ENCODE data around the gene UMOD.

Gene UMOD

DNA sequence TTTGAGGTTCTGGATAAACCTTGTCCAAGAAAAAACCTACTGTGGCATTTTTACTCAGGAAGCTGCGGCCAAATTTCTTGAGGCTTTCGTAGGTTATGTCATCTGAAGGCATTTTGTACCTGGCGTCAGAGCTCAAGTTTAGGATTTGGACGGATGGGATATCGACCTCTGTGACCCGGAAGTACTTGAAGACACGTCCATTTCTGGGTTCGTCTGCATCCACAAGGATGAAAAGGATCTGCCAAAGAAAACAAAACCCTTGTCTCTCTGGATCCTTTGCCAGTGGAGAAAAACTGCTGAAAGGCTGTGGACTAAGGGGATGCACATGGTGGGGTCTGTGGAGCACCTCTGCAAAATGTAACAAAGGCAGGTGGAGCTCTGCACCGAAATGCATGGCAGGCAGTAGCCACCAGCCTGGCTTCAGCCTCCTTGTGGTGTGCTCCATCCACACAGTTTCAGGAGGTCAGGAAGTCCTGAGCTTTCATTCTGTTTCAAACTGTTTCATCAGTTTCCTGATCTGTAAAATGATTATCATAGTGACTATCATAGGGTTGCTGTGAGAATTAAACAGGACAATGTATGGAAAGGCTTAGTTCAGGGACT lies 17.0 kb upstream of the UMOD start:
- DNase-seq (ENCODE audit: low read depth, low spot score) = no peak
- no peak overlapping the region for H3K27ac ChIP-seq

DNA sequence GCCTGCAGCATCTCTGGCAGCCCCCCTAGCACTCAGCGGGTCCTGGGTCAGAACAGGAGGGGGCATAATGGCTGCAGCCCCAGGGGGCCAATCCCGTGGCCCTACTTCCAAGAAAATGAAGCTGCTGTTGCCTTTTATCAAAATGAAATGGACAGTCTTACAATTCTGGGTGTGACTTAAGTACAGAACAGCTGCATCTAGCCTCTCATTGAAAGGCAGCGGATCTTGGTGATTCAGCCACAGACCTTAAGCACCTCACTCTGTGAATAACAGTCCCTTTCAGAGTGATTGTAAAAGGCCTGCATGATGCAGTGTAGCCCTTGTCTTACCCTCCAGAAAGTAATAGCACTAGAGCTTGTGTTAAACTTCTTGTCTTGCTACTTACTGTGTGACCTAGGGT lies 11.5 kb upstream of the UMOD start:
- no peak overlapping the region for H3K27ac ChIP-seq
- DNase-seq (ENCODE audit: low read depth, low spot score) = no peak

DNA sequence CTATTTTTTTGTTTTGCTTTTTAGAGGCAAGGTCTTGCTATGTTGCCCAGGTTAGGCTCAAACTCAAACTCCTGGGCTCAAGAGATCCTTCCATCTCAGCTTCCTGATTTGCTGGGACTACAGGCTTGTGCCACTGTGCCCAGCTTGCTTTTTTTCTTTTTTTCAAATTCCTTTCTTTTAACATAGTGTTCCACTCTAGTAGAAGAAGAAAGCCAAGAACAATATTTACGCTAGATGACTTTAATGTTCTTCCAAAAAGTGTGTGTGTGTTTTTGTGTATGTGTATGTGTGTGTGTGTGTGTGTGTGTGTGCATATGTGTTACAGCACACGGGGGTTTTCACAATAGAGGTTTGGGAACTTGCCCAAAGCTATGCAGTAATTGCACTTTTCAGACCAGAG lies 10.7 kb upstream of the UMOD start:
- H3K27ac ChIP-seq = no peak overlapping the region
- DNase-seq (ENCODE audit: low read depth, low spot score) = no peak

DNA sequence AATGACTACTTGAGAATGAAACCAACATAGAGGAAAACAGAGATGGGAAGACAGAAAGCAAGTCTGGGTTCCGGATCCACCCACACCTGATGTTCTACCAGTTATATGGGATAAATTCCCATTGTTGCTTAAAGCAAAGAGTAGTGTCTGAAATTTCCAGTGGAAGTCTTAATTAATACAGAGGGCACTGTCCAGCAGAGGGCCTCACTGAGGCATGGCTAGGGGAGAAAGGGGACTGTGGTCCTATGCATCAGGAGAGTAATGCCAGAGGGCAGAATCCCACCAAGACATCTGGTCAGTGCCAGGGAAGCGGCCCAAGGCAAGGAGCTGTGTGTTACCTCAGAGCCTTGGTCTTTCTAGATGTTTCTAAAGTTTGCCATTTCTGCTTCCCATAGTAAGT lies 7.5 kb upstream of the UMOD start:
- no peak overlapping the region for H3K27ac ChIP-seq
- no peak for DNase-seq (ENCODE audit: low read depth, low spot score)

DNA sequence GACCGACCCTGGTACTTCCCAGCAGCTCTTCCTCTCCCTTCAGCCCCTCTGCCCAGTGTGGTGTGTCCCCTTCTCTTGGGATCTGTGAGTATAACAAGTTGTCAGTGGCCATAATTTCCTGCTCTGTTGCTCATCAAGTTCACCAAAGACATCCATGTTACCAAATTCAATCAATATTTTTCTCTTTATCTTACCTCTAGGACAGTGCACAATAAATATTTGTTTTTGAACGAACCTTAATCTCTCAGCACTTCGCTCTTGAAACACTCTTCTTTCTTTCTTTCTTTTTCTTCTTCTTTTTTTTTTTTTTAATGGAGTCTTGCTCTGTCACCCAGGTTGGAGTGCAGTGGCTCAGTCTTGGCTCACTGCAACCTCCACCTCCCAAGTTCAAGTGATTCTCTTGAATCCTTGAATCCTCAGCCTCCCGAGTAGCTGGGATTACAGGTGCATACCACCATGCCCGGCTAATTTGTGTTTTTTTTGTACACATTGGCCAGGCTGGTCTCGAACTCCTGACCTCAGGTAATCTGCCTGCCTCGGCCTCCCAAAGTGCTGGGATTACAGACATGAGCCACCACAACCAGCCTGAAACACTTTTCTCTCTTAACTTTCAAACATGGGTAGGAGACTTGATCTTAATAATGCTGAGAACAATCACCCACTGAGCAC lies 2.7 kb upstream of the UMOD start:
- H3K27ac ChIP-seq = no peak overlapping the region

DNA sequence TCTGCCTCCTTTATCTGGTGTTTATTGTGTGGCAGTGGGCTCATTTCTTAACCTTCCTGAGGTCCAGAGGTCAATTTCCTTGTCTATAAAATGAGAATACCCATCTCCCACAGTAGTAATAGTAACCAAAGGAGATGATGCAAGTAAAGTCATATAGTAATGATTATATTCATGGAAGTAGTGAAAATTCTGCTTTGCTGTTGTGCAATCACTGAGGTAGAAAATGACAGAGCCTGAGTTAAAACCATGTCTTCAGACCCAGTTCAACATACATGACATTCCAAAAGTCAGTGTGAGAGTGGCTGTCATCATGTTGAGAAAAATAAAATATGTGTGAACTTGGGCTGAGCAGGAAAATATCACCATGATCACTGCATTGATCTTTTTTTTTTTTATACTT lies 864 bp upstream of the UMOD start:
- no peak for DNase-seq (ENCODE audit: low read depth, low spot score)
- no peak overlapping the region for H3K27ac ChIP-seq

More for the DNA sequence above, 2.7 kb upstream of the UMOD start:
- no peak for DNase-seq (ENCODE audit: low read depth, low spot score)

DNA sequence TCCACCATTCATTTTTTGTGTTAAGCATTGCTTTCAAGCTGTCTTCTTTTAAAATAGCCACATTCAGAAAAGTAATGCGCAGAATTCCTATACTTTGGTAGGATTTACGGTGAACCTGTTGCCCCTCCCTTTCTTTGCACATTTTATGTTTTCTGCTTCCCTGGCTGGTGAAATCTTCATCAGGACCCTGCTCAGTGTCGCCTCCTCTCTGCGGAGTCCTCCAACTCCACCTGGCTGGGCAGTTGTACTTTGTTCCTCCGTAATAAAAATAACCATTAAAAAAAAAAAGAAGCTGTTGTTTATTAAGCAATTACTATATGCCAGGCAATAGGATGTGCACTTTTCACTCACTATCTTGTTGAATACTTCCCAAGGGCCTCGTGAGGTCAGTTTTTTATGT lies 2.9 kb downstream of the UMOD start:
- H3K27ac ChIP-seq = no peak overlapping the region
- no peak for DNase-seq (ENCODE audit: low read depth, low spot score)

DNA sequence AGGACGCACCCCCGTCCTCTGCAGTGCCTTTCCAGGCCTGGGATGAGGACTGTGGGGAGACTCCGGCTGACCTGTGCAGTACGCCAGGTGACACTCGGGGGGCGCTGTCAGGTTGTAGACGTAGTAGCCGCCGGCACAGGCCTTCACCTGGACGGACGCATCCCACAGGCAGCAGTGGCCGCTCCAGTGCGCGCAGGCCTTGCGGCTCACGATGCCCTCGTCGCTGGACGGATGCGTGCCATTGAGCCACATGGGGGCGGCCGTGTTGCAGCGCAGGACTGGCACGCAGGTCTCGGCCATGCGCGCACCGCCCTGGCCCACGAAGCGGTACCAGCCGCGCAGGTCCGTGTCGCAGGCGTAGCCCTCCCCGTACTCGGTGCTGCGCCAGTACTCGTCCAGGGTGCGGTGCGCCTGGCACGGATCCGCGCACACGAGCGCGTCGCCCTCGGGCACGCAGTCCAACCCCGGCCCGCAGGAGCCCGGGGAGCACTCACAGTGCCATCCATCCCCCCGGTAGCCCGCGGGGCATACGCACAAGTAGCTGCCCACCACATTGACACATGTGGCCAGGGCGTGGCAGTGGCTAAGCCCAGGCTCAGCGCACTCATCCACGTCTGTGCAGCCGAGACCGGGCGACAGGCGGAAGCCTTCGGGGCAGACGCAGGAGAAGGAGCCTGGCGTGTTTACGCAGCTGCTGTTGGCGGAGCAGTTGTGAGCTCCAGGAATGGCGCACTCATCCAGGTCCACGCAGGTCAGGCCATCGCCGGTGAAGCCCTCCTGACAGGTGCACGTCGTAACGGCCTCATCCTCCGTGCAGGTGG lies 3.9 kb downstream of the UMOD start:
- no peak overlapping the region for H3K27ac ChIP-seq
- DNase-seq (ENCODE audit: low read depth, low spot score) = no peak

DNA sequence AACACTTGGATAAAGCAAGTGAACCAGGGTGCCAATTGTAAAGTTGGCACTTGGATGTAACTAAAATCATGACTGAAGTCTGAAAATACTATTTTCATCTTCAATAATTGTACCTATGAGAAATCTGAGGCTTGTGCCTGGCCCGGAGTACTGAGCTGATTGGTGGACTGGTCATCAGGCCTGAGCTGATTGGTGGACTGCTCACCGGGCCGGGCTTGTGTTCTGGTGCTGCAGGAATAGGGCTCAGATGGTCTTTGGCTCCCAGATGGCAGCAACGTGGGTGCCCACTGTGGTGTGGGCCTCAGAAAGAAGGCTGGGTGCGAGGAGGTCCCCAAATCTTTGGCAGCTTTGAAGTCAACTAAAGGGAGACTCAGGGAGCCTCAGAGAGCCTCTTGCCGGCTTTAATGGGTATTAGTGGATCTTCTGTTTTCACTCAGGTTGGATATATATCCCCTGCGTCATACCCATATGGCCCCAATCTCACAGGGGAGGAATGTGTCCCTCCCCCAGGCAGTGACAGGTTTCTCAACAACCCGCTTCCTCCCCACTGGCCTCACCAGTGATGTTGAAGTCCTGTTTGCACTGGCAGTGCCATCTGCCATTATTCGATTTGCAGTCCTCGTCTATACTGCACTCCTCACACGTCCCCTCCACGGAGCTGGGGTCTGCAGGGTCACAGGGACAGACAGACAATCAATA lies 4.7 kb downstream of the UMOD start:
- no peak for DNase-seq (ENCODE audit: low read depth, low spot score)
- H3K27ac ChIP-seq = no peak overlapping the region

DNA sequence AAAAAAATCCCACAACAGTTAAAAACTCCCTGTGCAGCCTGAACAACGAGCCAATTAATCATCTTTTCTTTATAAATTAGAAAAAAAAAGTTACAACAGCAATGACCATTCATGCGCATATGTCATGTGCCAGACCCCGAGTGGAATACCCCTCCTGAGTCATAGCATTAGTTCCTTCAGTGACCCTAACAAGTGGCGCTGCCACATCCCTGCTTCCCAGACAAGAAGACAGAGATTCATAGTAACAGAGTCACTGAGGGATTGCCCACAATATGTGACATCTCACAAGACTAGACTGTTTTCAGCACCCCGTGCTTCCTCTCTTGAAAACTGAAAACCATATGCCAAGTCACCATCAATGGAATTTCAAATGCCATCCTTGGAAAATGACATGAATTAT lies 7.9 kb downstream of the UMOD start:
- H3K27ac ChIP-seq = no peak overlapping the region
- no peak for DNase-seq (ENCODE audit: low read depth, low spot score)

DNA sequence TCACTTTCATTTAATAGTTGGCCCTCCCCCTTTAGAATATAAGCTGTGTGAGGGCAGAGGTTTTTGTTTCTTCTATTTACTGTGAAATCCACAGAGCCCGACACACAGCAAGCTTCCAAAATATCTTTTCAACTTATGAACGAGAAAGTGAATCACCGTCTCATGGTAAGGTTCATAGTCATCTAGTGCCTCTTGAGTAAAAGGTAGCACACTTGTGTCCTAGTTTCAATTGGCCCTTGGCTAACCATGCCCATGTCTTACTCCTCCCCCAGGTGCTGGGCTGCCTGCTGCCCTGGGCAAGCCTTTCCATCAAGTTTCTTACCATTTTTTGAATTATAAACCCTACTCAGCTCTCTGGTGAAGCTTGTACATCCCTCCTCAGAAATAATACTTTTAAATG lies 12.8 kb downstream of the UMOD start:
- no peak for DNase-seq (ENCODE audit: low read depth, low spot score)
- no peak overlapping the region for H3K27ac ChIP-seq

DNA sequence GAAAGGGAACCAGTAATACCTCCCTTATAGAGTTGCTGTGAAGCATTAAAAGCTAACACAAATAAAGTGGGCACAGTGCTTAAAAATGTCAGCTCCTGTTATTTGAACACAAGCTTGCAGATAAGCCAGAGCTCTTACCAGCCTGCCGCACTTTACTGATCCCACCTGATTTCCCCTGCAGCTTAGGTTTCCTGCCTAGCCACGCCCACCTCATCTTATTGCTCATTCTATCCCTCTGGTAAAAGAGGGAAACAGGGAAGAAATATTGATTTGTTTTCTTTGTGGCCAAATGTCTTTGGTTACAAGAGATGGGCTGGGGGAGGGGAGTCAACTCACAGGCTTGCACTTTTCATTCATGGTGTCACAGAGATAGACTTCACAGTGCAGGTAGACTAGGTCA lies 15.6 kb downstream of the UMOD start:
- DNase-seq (ENCODE audit: low read depth, low spot score) = no peak
- H3K27ac ChIP-seq = no peak overlapping the region

DNA sequence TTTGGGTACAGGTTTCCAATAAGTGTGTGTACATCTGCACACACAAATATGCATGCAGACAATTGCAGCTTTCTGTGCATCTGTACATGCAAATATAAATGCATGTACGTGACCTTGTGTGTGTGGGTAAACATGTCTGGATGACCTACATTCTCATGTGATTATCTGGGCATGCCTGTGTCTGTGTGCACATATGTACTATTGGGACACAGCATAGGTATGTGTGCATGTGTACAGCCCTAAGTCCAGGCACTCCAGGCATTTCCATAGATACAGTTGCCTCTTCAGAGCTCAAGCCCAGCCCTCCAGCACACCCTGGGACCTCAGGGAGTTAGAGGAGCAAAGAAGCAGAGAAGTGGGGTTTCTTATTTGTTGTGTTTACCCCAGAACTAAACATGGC lies 18.1 kb downstream of the UMOD start:
- DNase-seq (ENCODE audit: low read depth, low spot score) = no peak
- no peak overlapping the region for H3K27ac ChIP-seq

DNA sequence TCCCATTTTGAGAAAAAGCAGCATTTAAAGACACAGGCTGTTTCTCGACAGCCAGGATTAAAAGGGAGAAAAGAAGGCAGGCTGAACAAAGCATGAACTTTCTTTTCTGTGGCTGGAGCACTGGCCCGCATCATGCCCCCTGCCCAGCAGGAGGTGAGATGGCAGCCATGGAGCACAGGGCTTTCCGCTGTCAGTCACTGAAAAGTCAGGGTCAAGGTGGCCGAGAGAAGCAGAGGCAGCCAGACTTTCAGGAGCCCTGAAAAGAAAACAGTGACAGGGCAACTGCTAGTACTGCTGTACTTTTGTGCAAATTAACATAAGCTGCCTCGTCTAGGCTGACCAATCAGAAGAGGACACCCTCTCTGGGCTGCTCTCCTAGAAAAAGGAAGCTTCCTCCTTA lies 19.4 kb downstream of the UMOD start:
- DNase-seq (ENCODE audit: low read depth, low spot score) = no peak

DNA sequence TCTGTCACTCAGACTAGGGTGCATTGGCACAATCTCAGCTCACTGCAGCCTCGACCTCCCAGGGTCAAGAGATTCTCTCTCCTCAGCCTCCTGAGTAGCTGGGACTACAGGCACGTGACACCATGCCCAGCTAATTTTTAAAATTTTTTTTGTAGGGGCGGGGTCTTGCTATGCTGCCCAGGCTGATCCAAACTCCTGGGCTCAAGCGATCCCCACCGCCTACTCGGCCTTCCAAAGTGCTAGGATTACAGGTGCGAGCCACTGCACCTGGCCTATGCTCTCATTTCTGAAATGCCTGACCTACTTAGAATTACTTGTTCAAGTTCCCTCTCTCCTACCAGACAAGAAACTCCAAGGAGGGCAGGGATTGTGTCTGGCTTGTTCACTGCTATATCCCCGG lies 20.1 kb downstream of the UMOD start:
- no peak overlapping the region for H3K27ac ChIP-seq
- DNase-seq (ENCODE audit: low read depth, low spot score) = no peak

More for the DNA sequence above, 19.4 kb downstream of the UMOD start:
- no peak overlapping the region for H3K27ac ChIP-seq

DNA sequence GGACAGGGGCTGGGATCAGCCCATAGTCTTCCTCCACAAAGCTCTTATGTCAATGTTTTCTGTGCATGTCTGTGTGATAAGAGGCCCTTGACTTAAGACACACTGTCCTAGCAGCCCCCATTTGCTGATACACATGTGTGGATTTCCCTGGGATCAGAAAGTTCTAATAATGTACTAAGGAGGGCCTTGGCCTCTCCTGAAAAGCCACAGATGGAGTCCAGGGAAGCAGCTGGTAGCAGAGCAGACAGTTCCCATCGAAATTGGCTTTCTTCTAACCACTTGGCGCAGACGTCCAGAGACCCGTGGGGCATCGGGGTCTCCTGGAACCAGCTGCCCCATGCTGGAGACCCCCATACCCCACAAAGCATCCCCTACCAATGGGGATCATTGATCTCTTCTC lies 20.9 kb downstream of the UMOD start:
- no peak for DNase-seq (ENCODE audit: low read depth, low spot score)
- H3K27ac ChIP-seq = no peak overlapping the region

DNA sequence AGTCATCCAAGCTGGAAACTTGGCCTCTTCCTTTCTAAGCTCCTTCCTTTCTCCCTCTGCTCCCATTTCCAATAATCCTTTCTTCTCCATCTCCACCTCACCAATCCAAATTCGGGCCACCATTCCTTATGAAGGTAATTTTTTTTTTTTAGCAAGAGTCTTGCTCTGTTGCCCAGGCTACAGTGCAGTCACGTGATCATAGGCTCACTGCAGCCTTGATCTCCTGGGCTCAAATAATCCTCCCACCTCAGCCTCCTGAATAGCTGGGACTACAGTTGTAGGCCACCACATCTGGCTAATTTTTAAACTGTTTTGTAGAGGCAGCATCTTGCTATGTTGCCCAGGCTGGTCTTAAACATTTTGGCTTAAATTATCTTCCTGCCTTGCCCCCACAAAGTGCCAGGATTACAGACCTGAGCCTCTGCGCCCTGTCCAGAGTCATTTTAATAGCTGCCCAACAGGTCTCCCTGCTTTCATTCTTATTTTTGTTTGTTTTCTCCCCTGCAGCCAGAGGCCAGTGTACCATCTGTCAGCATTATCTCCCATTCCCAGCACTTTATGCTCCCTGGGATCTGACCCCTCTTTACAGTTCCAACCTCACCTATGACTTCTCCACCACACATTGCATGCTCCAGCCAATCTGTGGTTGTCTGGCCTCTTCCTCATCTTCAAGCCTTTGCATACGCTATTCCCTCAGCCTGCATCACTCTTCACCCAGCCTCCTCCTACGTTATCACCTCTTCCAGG lies 22.9 kb downstream of the UMOD start:
- no peak for DNase-seq (ENCODE audit: low read depth, low spot score)

DNA sequence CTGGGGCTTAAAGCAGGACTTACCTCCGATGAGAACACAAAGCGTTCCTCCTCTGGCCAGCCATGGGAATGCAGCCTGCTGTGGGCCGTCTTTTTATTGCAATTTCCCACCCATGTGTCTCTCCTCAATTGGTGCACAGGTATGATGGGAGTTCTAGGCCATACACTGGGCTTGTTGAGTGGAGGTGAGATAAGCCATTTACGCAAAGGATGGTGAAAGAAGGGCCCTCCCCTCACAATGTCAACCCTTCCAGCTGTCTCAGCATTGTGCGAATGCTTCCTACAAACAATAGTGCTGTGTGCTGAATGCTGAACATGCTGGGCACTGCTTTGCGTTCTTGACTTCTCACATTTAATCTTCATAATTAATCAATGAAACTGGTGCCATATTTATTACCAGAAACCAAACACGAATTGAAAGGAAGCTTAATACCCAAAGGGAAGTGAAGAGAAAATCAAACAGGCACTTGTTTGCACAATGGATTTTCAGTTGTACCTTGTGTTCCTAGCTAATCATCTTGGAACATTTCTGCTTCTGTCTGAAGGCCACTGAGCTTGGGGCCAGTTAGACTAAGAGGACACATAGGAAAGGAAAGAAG lies 25.0 kb downstream of the UMOD start, which contains the start of gene GP2:
TSS of gene GP2 (minus strand) at position 70 of the 598 bp plus-strand sequence. CDS start 1,082 bp downstream, outside the sequence.
- H3K27ac ChIP-seq = no peak within 1 kb of the TSS
- no peak for DNase-seq (ENCODE audit: low read depth, low spot score)

More for the DNA sequence above, 22.9 kb downstream of the UMOD start:
- H3K27ac ChIP-seq = no peak overlapping the region

DNA sequence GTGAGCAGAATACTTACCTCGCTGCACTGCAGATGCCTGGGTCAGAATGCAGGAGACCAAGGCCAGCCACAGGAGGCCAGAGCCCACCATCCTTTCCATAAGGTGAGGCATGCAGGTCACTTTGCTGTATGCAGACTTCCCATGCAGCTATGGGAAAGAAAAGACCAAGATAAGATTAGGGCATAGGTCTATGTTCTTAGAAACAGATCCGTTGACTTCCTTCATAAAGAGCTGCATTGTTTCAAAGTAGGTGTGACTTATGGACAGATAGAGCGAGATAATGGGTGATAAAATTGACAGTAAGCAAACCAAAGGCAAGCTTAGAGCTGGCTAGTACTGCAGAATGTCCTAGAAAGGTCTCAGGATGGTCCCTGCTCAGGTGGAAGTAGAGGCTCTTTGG lies 26.2 kb downstream of the UMOD start:
- no peak for DNase-seq (ENCODE audit: low read depth, low spot score)
- H3K27ac ChIP-seq = no peak overlapping the region

DNA sequence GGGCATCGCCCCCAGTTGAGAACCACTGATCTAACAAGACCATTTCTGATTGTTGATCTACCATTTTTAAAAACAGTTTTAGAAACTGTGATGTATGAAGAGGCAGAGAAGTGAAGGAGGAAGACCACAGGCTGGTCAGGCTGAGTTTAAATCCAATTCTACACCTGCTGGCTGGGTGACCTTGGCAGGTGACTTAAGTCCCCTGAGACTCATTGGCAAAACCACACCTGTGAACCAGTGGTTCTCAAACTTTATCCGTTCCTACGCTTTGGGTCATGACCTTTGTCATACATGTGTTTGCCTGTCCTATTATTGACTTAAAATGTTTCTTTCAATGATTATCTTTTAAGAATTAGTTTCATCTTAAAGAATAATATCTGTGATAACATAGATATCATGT lies 27.5 kb downstream of the UMOD start:
- no peak for DNase-seq (ENCODE audit: low read depth, low spot score)
- H3K27ac ChIP-seq = no peak overlapping the region
